H1 (cell line): Measurements from ENCODE around the gene SLIT3. TPM values are rescaled to one million over a fixed set of nuclear protein-coding genes. Genes with fewer than 3 reads are reported as not detected.
"Not testable (repeated sequence)": the region's sequence is repeated elsewhere in the genome, so short reads cannot be mapped to it uniquely, and the experiment has no call there.

Experiments
- CTCF ChIA-PET: fragments of 300-600 bp; sonication (Branson Sonifier 250); formaldehyde crosslinking; loops from one replicate; lab custom pipeline; 2021; ENCODE audit not compliant: partially characterized antibody; lab: Charles Lee
- POLR2A ChIA-PET: fragments of 300-600 bp; sonication (Branson Sonifier 250); formaldehyde crosslinking; loops from one replicate; lab custom pipeline; 2021; ENCODE audit warnings: inconsistent platforms; ENCODE audit not compliant: partially characterized antibody; lab: Charles Lee
- DNase-seq, 2 experiments: peaks; one replicate each; pipeline versions ENCODE4 v3.0.0 to v3.0.0-alpha.2; 2010 to 2022; ENCODE audit warnings: low spot score in 2 of 2, low read depth in 1 of 2, mixed read lengths in 1 of 2
- FAIRE-seq: peaks from 2 replicates; lab custom pipeline; 2011; peaks lifted over from hg19 to GRCh38; lab: Jason Lieb, UNC
- H2AFZ ChIP-seq: 2 replicates; pipeline ENCODE4 v1.8.1; 2012; ENCODE audit warnings: low read length, inconsistent platforms
- H2AK5ac ChIP-seq: 2 replicates; pipeline ENCODE4 v1.6.1; 2013; ENCODE audit warnings: low read depth, low read length
- H2BK120ac ChIP-seq: replicated peaks from 2 replicates; pipeline ENCODE3; 2013; ENCODE audit warnings: low read depth, low read length, inconsistent platforms
- H2BK12ac ChIP-seq: 2 replicates; pipeline ENCODE4 v1.6.1; 2013; ENCODE audit warnings: low read depth, low read length
- H2BK15ac ChIP-seq: 2 replicates; pipeline ENCODE4 v1.6.1; 2013; ENCODE audit warnings: low read length
- H2BK20ac ChIP-seq: 2 replicates; pipeline ENCODE4 v1.6.1; 2013; ENCODE audit warnings: low read length
- H2BK5ac ChIP-seq: 2 replicates; pipeline ENCODE4 v1.6.1; 2013; ENCODE audit warnings: low read depth, low read length
- H3K14ac ChIP-seq: 2 replicates; pipeline ENCODE4 v1.6.1; 2013; ENCODE audit warnings: inconsistent platforms; ENCODE audit not compliant: insufficient read length
- H3K18ac ChIP-seq: 2 replicates; pipeline ENCODE4 v1.6.1; 2013; ENCODE audit warnings: low read length; ENCODE audit errors: extremely low read depth
- H3K23ac ChIP-seq: 2 replicates; pipeline ENCODE4 v1.6.1; 2013; ENCODE audit warnings: inconsistent platforms; ENCODE audit not compliant: insufficient read length
- H3K23me2 ChIP-seq: 2 replicates; pipeline ENCODE4 v1.6.1; 2013; ENCODE audit warnings: low read depth, low read length
- H3K27ac ChIP-seq: 2 replicates; pipeline ENCODE4 v1.6.1; 2011; ENCODE audit warnings: low read depth, low read length, inconsistent platforms
- H3K27me3 ChIP-seq, 4 experiments: replicated peaks in 1 of 4; 1 replicate in 1 of 4; 2 replicates in 3 of 4; pipeline versions ENCODE4 v1.6.1 to v1.8.1; 2011 to 2013; ENCODE audit warnings: low read length in 3 of 4, mild to moderate bottlenecking in 3 of 4, inconsistent platforms in 2 of 4, mixed read lengths in 2 of 4, moderate library complexity in 1 of 4; ENCODE audit not compliant: control insufficient read depth in 3 of 4, insufficient read depth in 3 of 4; ENCODE audit errors: extremely low read depth in 1 of 4
- H3K36me3 ChIP-seq, 4 experiments: 2 replicates each; pipeline versions ENCODE4 v1.6.1 to v1.8.1; 2011 to 2013; ENCODE audit warnings: mild to moderate bottlenecking in 4 of 4, low read length in 3 of 4, moderate library complexity in 2 of 4, control low read depth in 1 of 4, inconsistent platforms in 1 of 4; ENCODE audit not compliant: insufficient read depth in 4 of 4, control insufficient read depth in 2 of 4
- H3K4ac ChIP-seq: replicated peaks from 2 replicates; pipeline ENCODE3; 2013; ENCODE audit warnings: low read length, low read depth, mixed read lengths, inconsistent platforms; ENCODE audit not compliant: insufficient read length
- H3K4me1 ChIP-seq, 4 experiments: replicated peaks in 1 of 4; 1 replicate in 1 of 4; 2 replicates in 3 of 4; pipeline versions ENCODE4 v1.6.1 to v1.8.1; 2011 to 2013; ENCODE audit warnings: low read length in 3 of 4, inconsistent platforms in 2 of 4, mixed read lengths in 1 of 4; ENCODE audit not compliant: insufficient read depth in 4 of 4, control insufficient read depth in 3 of 4
- H3K4me2 ChIP-seq, 2 experiments: 2 replicates each; pipeline versions ENCODE4 v1.6.1 to v1.8.1; 2011 to 2013; ENCODE audit warnings: low read depth in 2 of 2, low read length in 2 of 2, control low read depth in 1 of 2, inconsistent platforms in 1 of 2, mild to moderate bottlenecking in 1 of 2; ENCODE audit not compliant: insufficient read depth in 1 of 2
- H3K4me3 ChIP-seq, 4 experiments: fragments of 200-600, 300-600 bp in 1 of 4; sonication (generic), shearing (Covaris generic), sonication (Bioruptor Twin) in 1 of 4; 2 replicates each; pipeline versions ENCODE4 v1.5.1 to v1.8.1; 2011 to 2016; ENCODE audit warnings: low read length in 4 of 4, low read depth in 3 of 4, control low read depth in 2 of 4, inconsistent platforms in 2 of 4, mild to moderate bottlenecking in 2 of 4, mixed read lengths in 1 of 4, moderate library complexity in 1 of 4; ENCODE audit not compliant: insufficient read depth in 2 of 4; ENCODE audit errors: extremely low read depth in 1 of 4
- H3K56ac ChIP-seq: replicated peaks from 2 replicates; pipeline ENCODE3; 2013; ENCODE audit warnings: low read depth, mild to moderate bottlenecking, mixed read lengths, low read length, inconsistent platforms; ENCODE audit not compliant: insufficient read length
- H3K79me1 ChIP-seq: 2 replicates; pipeline ENCODE4 v1.6.1; 2013; ENCODE audit warnings: low read depth, low read length, control low read depth
- H3K79me2 ChIP-seq, 2 experiments: 2 replicates each; pipeline versions ENCODE4 v1.6.1 to v1.8.1; 2012 to 2013; ENCODE audit warnings: low read length in 2 of 2, mild to moderate bottlenecking in 2 of 2, inconsistent platforms in 1 of 2; ENCODE audit not compliant: insufficient read depth in 2 of 2, control insufficient read depth in 1 of 2
- H3K9ac ChIP-seq, 4 experiments: replicated peaks in 1 of 4; 1 replicate in 1 of 4; 2 replicates in 3 of 4; pipeline versions ENCODE4 v1.6.1 to v1.8.1; 2011 to 2013; ENCODE audit warnings: low read depth in 3 of 4, low read length in 3 of 4, control low read depth in 2 of 4, mild to moderate bottlenecking in 2 of 4, moderate library complexity in 2 of 4, inconsistent platforms in 1 of 4; ENCODE audit errors: extremely low read depth in 1 of 4
- H3K9me3 ChIP-seq, 2 experiments: 2 replicates each; pipeline versions ENCODE4 v1.6.1 to v1.8.1; 2012 to 2013; ENCODE audit warnings: mild to moderate bottlenecking in 2 of 2, moderate library complexity in 2 of 2, control low read depth in 1 of 2, inconsistent platforms in 1 of 2, low read depth in 1 of 2, low read length in 1 of 2, mixed read lengths in 1 of 2; ENCODE audit not compliant: insufficient read depth in 2 of 2
- H4K20me1 ChIP-seq, 2 experiments: replicated peaks in 1 of 2; 2 replicates each; pipeline versions ENCODE3 to v1.8.1; 2011 to 2013; ENCODE audit warnings: inconsistent platforms in 2 of 2, low read length in 2 of 2, mild to moderate bottlenecking in 1 of 2; ENCODE audit not compliant: insufficient read depth in 2 of 2, control insufficient read depth in 1 of 2
- H4K5ac ChIP-seq: 2 replicates; pipeline ENCODE4 v1.6.1; 2013; ENCODE audit warnings: low read length, low read depth, mixed read lengths, inconsistent platforms; ENCODE audit not compliant: insufficient read length
- H4K8ac ChIP-seq: 2 replicates; pipeline ENCODE4 v1.8.0; 2013; ENCODE audit warnings: mild to moderate bottlenecking, moderate library complexity, low read length, inconsistent platforms; ENCODE audit not compliant: insufficient read depth; ENCODE audit errors: extremely low read depth
- H4K91ac ChIP-seq: replicated peaks from 2 replicates; pipeline ENCODE3; 2013; ENCODE audit warnings: low read length, mixed read lengths, inconsistent platforms; ENCODE audit not compliant: insufficient read length
- WGBS, 2 experiments: shearing (Covaris generic) in 1 of 2; methylation state at CpG; one replicate each; pipeline versions ENCODE4 v1.1.6 to v1.1.7; 2013 to 2015; ENCODE audit warnings: low lambda C conversion rate in 2 of 2, mixed read lengths in 2 of 2, inconsistent platforms in 1 of 2, low coverage in 1 of 2, missing lambda C conversion rate in 1 of 2; ENCODE audit not compliant: insufficient replicate concordance in 2 of 2, insufficient coverage in 1 of 2, insufficient read length in 1 of 2; ENCODE audit errors: extremely low coverage in 1 of 2, missing lambda C conversion rate in 1 of 2; 5-methylcytosine and 5-hydroxymethylcytosine counted together
- polyA plus RNA-seq, 7 experiments: library from polyadenylated mRNA; depleted of rRNA in 3 of 7; stranded (reverse) in 5 of 7; unstranded in 2 of 7; fragments of >200 nt in 5 of 7; fragments of 200-250 nt in 2 of 7; gene quantifications; 1 replicate in 5 of 7; 2 replicates in 1 of 7; 4 replicates in 1 of 7; pipeline versions ENCODE4 v1.2.1 to v1.2.3, GENCODE V29; 2011 to 2013; ENCODE audit warnings: missing spikeins in 2 of 7, mixed read lengths in 2 of 7
- total RNA-seq: library from RNA; stranded (reverse); fragmentation: NEBNext Ultra II Directional; extraction: Animal tissue kit (Norgen Biotek cat#: 25700); gene quantifications from 2 replicates; pipeline ENCODE4 v1.2.1, GENCODE V29; 2021

SLIT3 gene
- total and polyA plus RNA-seq, 2 of the 8 experiments (the other 6 are each of a cell fraction or from before 2014, with no cell fraction given), result 1.1 to 1.2 TPM

GRCh38 chr5:169105582-169105981, 195.4 kb downstream of the SLIT3 start:
- POLR2A ChIA-PET, H3K79me1 ChIP-seq, H2BK20ac ChIP-seq, H3K23me2 ChIP-seq, H3K4ac ChIP-seq, H2BK120ac ChIP-seq, H3K27ac ChIP-seq, H3K23ac ChIP-seq, H4K91ac ChIP-seq, DNase-seq, H4K8ac ChIP-seq, H3K9me3 ChIP-seq, H3K36me3 ChIP-seq, H4K20me1 ChIP-seq, H3K18ac ChIP-seq, H3K4me2 ChIP-seq, H3K27me3 ChIP-seq, H2BK12ac ChIP-seq, H3K9ac ChIP-seq, H3K56ac ChIP-seq, FAIRE-seq, H3K4me3 ChIP-seq, H3K14ac ChIP-seq, H2AK5ac ChIP-seq, H3K79me2 ChIP-seq, H2BK15ac ChIP-seq, H2BK5ac ChIP-seq, H2AFZ ChIP-seq, H4K5ac ChIP-seq: not testable (repeated sequence)
- CTCF ChIA-PET, result interaction anchor here (1.3 kb wide), 1 partner anchor 19 kb away, joined by 3 read pairs; no protein-coding TSS in a partner anchor
- peaks cover 0 to 10% (median 6%) of the 10 kb centered on the region in 4 experiments; a peak in 3 of 7 replicates for H3K4me1 ChIP-seq
- WGBS, 2 experiments, result 72% methylated on average over 2 of the region's 2 CpGs; no CpG with 5 or more reads in 1 of the 2 experiments
